ENCODE results near the gene AZIN2.

DNA sequence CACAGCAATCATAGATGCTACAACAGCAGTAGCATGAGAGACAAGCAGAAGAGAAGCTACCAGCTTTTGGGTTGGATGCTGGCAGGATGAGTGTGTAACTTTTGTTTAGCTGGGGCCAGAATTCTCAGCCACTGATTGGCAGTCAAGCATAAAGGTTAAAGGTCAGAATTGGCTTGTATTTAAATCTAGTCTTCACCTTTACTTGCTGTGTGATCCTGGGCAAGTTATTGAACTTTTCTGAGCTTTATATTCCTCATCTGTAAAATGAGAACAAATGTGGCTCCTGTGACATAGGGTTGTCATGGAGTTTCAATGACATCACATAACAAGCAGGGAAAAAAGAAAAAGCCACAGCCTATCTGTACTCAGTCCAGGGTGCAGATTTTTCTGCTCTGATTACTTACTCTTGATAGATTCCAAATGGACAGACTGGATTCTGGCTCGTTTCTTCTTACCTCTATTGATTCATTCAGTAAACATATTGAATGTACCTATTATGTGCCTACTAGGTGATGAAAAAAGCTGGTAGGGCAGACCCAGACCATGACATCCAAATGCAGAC is 2.8 kb upstream of the AZIN2 start:
- TF ChIP-seq POLR2AphosphoS5 (IDR thresholded peaks at IDR 0.05; ENCODE audit: low read depth, low read length) (no peak), POLR2A (IDR thresholded peaks at IDR 0.05; ENCODE audit: low read depth, low read length) (no peak), TAF1 (IDR thresholded peaks at IDR 0.05; ENCODE audit: low read depth, low read length) (no peak)

Measured in GM12891 (cell line).